Esophagus muscularis mucosa (tissue), 4 donors: ENCODE data around the gene ACER3.

Source experiments
- EP300 ChIP-seq: sonication (generic); formaldehyde crosslinking; IDR thresholded peaks from one replicate; pipeline ENCODE4 v1.6.1; 2017; ENCODE audit warnings: antibody characterized with exemption
- POLR2A ChIP-seq: fragments of 450-650 bp; IDR thresholded peaks from one replicate; pipeline ENCODE4 v1.6.1; 2017; ENCODE audit warnings: antibody characterized with exemption, moderate library complexity, mild to moderate bottlenecking, low read depth
- POLR2AphosphoS5 ChIP-seq, 2 donors: sonication (generic); formaldehyde crosslinking; IDR thresholded peaks; one replicate each; pipeline ENCODE4 v1.6.1; 2017; ENCODE audit warnings: antibody characterized with exemption in 2 of 2
- TF ChIP-seq, protein P1 (sequence below), 3 experiments: fragments of 200-600 bp in 2 of 3; fragments of 450-650 bp in 1 of 3; sonication (generic) in 2 of 3; IDR thresholded peaks; one replicate each; pipeline ENCODE4 v1.5.1; 2017 to 2019; ENCODE audit warnings: antibody characterized with exemption in 3 of 3, mild to moderate bottlenecking in 2 of 3, moderate library complexity in 1 of 3

DNA sequence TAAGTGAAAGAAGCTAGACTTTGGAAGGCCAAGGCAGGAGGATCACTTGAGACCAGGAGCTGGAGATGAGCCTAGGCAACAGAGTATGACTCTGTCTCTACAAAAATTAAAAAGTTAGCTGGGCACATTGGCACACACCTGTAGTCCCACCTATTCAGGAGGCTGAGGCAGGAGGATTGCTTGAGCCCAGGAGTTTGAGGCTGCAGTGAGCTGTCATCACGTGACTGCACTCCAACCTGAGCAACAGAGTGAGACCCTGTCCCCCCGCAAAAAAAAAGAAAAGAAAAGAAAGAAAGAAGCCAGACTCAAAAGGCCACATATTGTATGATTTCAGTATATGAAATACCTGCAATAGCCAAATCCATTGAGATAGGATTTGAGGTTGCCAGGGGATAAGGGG lies 198.2 kb downstream of the ACER3 start:
- TF ChIP-seq, protein P1, sequence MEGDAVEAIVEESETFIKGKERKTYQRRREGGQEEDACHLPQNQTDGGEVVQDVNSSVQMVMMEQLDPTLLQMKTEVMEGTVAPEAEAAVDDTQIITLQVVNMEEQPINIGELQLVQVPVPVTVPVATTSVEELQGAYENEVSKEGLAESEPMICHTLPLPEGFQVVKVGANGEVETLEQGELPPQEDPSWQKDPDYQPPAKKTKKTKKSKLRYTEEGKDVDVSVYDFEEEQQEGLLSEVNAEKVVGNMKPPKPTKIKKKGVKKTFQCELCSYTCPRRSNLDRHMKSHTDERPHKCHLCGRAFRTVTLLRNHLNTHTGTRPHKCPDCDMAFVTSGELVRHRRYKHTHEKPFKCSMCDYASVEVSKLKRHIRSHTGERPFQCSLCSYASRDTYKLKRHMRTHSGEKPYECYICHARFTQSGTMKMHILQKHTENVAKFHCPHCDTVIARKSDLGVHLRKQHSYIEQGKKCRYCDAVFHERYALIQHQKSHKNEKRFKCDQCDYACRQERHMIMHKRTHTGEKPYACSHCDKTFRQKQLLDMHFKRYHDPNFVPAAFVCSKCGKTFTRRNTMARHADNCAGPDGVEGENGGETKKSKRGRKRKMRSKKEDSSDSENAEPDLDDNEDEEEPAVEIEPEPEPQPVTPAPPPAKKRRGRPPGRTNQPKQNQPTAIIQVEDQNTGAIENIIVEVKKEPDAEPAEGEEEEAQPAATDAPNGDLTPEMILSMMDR (IDR thresholded peaks at IDR 0.05) = no peak
- TF ChIP-seq POLR2A (no peak), EP300 (no peak), POLR2AphosphoS5 (IDR thresholded peaks at IDR 0.05) (no peak)
